ENCODE measurements around the gene CD81.

The CD81 gene

GRCh38 chr11:2444821-2445745 lies 68.0 kb downstream of the CD81 start, which contains the start of gene KCNQ1:
Gene KCNQ1 (plus strand): TSS chr11:2445008. CDS start chr11:2445099, 91 bp downstream.
- Histone ChIP-seq H3K4me3 (ENCODE audit: low read length, poor library complexity, severe bottlenecking) (no peak within 1 kb of the TSS), H3K9ac (ENCODE audit: low read depth, low read length, poor library complexity, severe bottlenecking) (no peak within 1 kb of the TSS), H3K27me3 (ENCODE audit: insufficient read depth, low read length, poor library complexity, severe bottlenecking) (no peaks in the 10 kb centered on the region), H3K36me3 (ENCODE audit: insufficient read depth, low read length) (no peaks in the 10 kb centered on the region), H4K20me1 (ENCODE audit: insufficient read depth, low read length, poor library complexity, severe bottlenecking) (no peaks in the 10 kb centered on the region), H3K9me3 (ENCODE audit: insufficient read depth, low read depth, low read length) (no peaks in the 10 kb centered on the region), H3K79me2 (ENCODE audit: insufficient read depth, low read length) (no peaks in the 10 kb centered on the region), H3F3A (ENCODE audit: low read depth) (no peaks in the 10 kb centered on the region), H3K4me1 (ENCODE audit: insufficient read depth, low read length, poor library complexity, severe bottlenecking) (no peaks in the 10 kb centered on the region), H3K9me2 (replicated peaks; ENCODE audit: low read depth, low read length) (no peaks in the 10 kb centered on the region), H2AFZ (ENCODE audit: low read length) (no peak within 1 kb of the TSS), H3K4me2 (ENCODE audit: low read depth, low read length, poor library complexity, severe bottlenecking) (no peak within 1 kb of the TSS)
- TF ChIP-seq CTCF (conservative IDR thresholded peaks at IDR 0.05; ENCODE audit: low read length) = no peak
- no peak for TF ChIP-seq EZH2phosphoT487 (IDR thresholded peaks at IDR 0.05; ENCODE audit: borderline replicate concordance)

GRCh38 chr11:2445746-2446551 lies 68.8 kb downstream of the CD81 start:
- no peaks in the 10 kb centered on the region for H3K79me2 ChIP-seq (ENCODE audit: insufficient read depth, low read length)
- H3K9me2 ChIP-seq (replicated peaks; ENCODE audit: low read depth, low read length) = no peaks in the 10 kb centered on the region
- no peak overlapping the region for H3K9ac ChIP-seq (ENCODE audit: low read depth, low read length, poor library complexity, severe bottlenecking)
- H3F3A ChIP-seq (ENCODE audit: low read depth) = no peaks in the 10 kb centered on the region
- H3K27me3 ChIP-seq (ENCODE audit: insufficient read depth, low read length, poor library complexity, severe bottlenecking) = no peaks in the 10 kb centered on the region
- H4K20me1 ChIP-seq (ENCODE audit: insufficient read depth, low read length, poor library complexity, severe bottlenecking) = no peaks in the 10 kb centered on the region
- no peak overlapping the region for H2AFZ ChIP-seq (ENCODE audit: low read length)
- no peak for TF ChIP-seq CTCF (conservative IDR thresholded peaks at IDR 0.05; ENCODE audit: low read length)
- TF ChIP-seq EZH2phosphoT487 (IDR thresholded peaks at IDR 0.05; ENCODE audit: borderline replicate concordance) = no peak
- no peak overlapping the region for H3K4me2 ChIP-seq (ENCODE audit: low read depth, low read length, poor library complexity, severe bottlenecking)
- H3K9me3 ChIP-seq (ENCODE audit: insufficient read depth, low read depth, low read length) = no peaks in the 10 kb centered on the region
- no peaks in the 10 kb centered on the region for H3K36me3 ChIP-seq (ENCODE audit: insufficient read depth, low read length)
- no peaks in the 10 kb centered on the region for H3K4me1 ChIP-seq (ENCODE audit: insufficient read depth, low read length, poor library complexity, severe bottlenecking)
- H3K4me3 ChIP-seq (ENCODE audit: low read length, poor library complexity, severe bottlenecking) = no peak overlapping the region

GRCh38 chr11:2446590-2447252 lies 69.6 kb downstream of the CD81 start:
- Histone ChIP-seq H3F3A (ENCODE audit: low read depth) (no peaks in the 10 kb centered on the region), H3K4me1 (ENCODE audit: insufficient read depth, low read length, poor library complexity, severe bottlenecking) (no peaks in the 10 kb centered on the region), H3K9me3 (ENCODE audit: insufficient read depth, low read depth, low read length) (no peaks in the 10 kb centered on the region), H3K4me3 (ENCODE audit: low read length, poor library complexity, severe bottlenecking) (no peak overlapping the region), H2AFZ (ENCODE audit: low read length) (no peak overlapping the region), H4K20me1 (ENCODE audit: insufficient read depth, low read length, poor library complexity, severe bottlenecking) (no peaks in the 10 kb centered on the region), H3K79me2 (ENCODE audit: insufficient read depth, low read length) (no peaks in the 10 kb centered on the region), H3K9ac (ENCODE audit: low read depth, low read length, poor library complexity, severe bottlenecking) (no peak overlapping the region), H3K36me3 (ENCODE audit: insufficient read depth, low read length) (no peaks in the 10 kb centered on the region), H3K27me3 (ENCODE audit: insufficient read depth, low read length, poor library complexity, severe bottlenecking) (no peaks in the 10 kb centered on the region), H3K4me2 (ENCODE audit: low read depth, low read length, poor library complexity, severe bottlenecking) (no peak overlapping the region), H3K9me2 (replicated peaks; ENCODE audit: low read depth, low read length) (no peaks in the 10 kb centered on the region)
- TF ChIP-seq CTCF (conservative IDR thresholded peaks at IDR 0.05; ENCODE audit: low read length) (no peak), EZH2phosphoT487 (IDR thresholded peaks at IDR 0.05; ENCODE audit: borderline replicate concordance) (no peak)

Data from Loucy (cell line).